HL-60 (cell line): ENCODE data around the gene NKAIN1.
A peak's percentile ranks its signal among the peaks of the same experiment; 100 is the strongest.

Experiments
- DNase-seq, 2 experiments: peaks; one replicate each; pipeline ENCODE4 v3.0.0-alpha.2; 2010 to 2020; ENCODE audit warnings: low read depth in 1 of 2, low spot score in 1 of 2
- H3K27ac ChIP-seq: fragments of 250-450 bp; sonication (Bioruptor Pico); replicated peaks from 2 replicates; pipeline ENCODE4 v1.5.1; 2020; ENCODE audit warnings: mild to moderate bottlenecking, moderate library complexity
- H3K27me3 ChIP-seq: fragments of 250-450 bp; sonication (Bioruptor Pico); 2 replicates; pipeline ENCODE4 v1.5.1; 2021; ENCODE audit warnings: mild to moderate bottlenecking, moderate library complexity; ENCODE audit not compliant: insufficient read depth, poor library complexity, severe bottlenecking
- H3K4me3 ChIP-seq: replicated peaks from 2 replicates; pipeline ENCODE4 v1.5.1; 2011; ENCODE audit warnings: mild to moderate bottlenecking, control low read depth, low read length; ENCODE audit not compliant: insufficient read depth
- CTCF ChIP-seq: IDR thresholded peaks from one replicate; pipeline ENCODE4 v1.5.1; 2011; ENCODE audit warnings: low read length, control low read depth, inconsistent platforms; ENCODE audit not compliant: insufficient read depth
- GABPA ChIP-seq: IDR thresholded peaks from 2 replicates; pipeline ENCODE4 v1.6.1; 2012; ENCODE audit warnings: low read depth
- POLR2AphosphoS5 ChIP-seq: IDR thresholded peaks from 2 replicates; pipeline ENCODE4 v1.6.1; 2012; ENCODE audit warnings: low read depth
- SPI1 ChIP-seq: IDR thresholded peaks from 2 replicates; pipeline ENCODE4 v1.6.1; 2012; ENCODE audit warnings: low read depth, mild to moderate bottlenecking, borderline replicate concordance
- TF ChIP-seq, protein P1 (sequence below): IDR thresholded peaks from 2 replicates; pipeline ENCODE4 v1.6.1; 2012; ENCODE audit warnings: low read depth; ENCODE audit not compliant: insufficient replicate concordance

Gene NKAIN1

DNA sequence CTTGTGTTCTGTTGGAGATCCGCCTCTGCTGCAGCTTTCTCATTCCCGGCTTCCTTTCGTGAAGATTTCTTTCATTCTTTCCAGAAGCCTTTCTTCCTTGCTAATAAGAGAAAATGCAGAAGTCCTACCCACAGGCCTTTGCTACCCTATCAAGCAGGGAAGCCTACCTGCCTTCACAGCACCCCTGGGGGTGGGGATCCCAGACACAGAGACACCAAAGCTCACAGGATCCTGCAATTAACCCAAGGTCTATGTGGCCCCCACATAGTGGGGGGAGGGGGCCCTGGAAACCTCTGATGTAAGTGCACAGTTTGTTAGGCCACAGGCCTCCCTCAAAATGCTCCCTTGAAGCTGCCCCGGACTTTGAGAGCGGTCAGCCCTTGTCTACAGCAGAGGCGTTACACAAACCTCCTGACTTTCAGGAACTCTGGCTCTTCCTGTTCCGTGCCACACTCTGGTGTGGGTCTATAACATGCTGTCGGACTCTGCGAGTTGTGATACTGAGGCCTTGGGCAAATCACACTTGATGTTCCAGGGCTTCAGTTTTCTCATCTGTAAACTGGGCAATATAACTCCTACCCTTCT, 31.2 kb downstream of the NKAIN1 start:
- no peak for TF ChIP-seq CTCF
- TF ChIP-seq, protein P1, sequence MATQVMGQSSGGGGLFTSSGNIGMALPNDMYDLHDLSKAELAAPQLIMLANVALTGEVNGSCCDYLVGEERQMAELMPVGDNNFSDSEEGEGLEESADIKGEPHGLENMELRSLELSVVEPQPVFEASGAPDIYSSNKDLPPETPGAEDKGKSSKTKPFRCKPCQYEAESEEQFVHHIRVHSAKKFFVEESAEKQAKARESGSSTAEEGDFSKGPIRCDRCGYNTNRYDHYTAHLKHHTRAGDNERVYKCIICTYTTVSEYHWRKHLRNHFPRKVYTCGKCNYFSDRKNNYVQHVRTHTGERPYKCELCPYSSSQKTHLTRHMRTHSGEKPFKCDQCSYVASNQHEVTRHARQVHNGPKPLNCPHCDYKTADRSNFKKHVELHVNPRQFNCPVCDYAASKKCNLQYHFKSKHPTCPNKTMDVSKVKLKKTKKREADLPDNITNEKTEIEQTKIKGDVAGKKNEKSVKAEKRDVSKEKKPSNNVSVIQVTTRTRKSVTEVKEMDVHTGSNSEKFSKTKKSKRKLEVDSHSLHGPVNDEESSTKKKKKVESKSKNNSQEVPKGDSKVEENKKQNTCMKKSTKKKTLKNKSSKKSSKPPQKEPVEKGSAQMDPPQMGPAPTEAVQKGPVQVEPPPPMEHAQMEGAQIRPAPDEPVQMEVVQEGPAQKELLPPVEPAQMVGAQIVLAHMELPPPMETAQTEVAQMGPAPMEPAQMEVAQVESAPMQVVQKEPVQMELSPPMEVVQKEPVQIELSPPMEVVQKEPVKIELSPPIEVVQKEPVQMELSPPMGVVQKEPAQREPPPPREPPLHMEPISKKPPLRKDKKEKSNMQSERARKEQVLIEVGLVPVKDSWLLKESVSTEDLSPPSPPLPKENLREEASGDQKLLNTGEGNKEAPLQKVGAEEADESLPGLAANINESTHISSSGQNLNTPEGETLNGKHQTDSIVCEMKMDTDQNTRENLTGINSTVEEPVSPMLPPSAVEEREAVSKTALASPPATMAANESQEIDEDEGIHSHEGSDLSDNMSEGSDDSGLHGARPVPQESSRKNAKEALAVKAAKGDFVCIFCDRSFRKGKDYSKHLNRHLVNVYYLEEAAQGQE = no peak
- TF ChIP-seq SPI1 = peak; percentile 70; the same call in 1 of the 2 replicates
- TF ChIP-seq POLR2AphosphoS5 = peak; percentile 34; the same call in 1 of the 2 replicates
- no peak for TF ChIP-seq GABPA
- Histone ChIP-seq H3K4me3 (no peak overlapping the region), H3K27ac (peak overlapping the region; percentile 70), H3K27me3 (no peaks in the 10 kb centered on the region)
- DNase-seq = peak; percentile 50 to 79

- no peak for DNase-seq
- H3K27ac ChIP-seq = no peak overlapping the region
- H3K27me3 ChIP-seq = no peaks in the 10 kb centered on the region
- H3K4me3 ChIP-seq = no peak overlapping the region
- TF ChIP-seq SPI1 (no peak), CTCF (no peak), GABPA (no peak), POLR2AphosphoS5 (no peak)
- TF ChIP-seq, protein P1 = no peak
Observed at GRCh38 chr1:31207569-31207968, 32.1 kb downstream of the NKAIN1 start.

GRCh38 chr1:31207046-31207445, 32.6 kb downstream of the NKAIN1 start:
- no peak overlapping the region for H3K4me3 ChIP-seq
- no peaks in the 10 kb centered on the region for H3K27me3 ChIP-seq
- no peak overlapping the region for H3K27ac ChIP-seq
- TF ChIP-seq CTCF = no peak
- TF ChIP-seq SPI1 = no peak
- TF ChIP-seq POLR2AphosphoS5 = no peak
- TF ChIP-seq GABPA = no peak
- TF ChIP-seq, protein P1 = no peak
- DNase-seq = no peak
